ENCODE measurements around the gene NDUFA1. TPM values are rescaled to one million over a fixed set of nuclear protein-coding genes. Genes with fewer than 3 reads are reported as not detected.
"Not testable (repeated sequence)": the region's sequence is repeated elsewhere in the genome, so short reads cannot be mapped to it uniquely, and the experiment has no call there.

NDUFA1 gene
- polyA plus RNA-seq, 3 donors: 69.3 to 161 (median 157) TPM

- H3K27ac ChIP-seq (ENCODE audit: low read depth, low read length): not testable (repeated sequence)
- WGBS, 3 donors: 65 to 74% (median 70%) methylated on average over 16 of the region's 16 CpGs
Observed at GRCh38 chrX:119891961-119892692, 20.5 kb downstream of the NDUFA1 start.

DNA sequence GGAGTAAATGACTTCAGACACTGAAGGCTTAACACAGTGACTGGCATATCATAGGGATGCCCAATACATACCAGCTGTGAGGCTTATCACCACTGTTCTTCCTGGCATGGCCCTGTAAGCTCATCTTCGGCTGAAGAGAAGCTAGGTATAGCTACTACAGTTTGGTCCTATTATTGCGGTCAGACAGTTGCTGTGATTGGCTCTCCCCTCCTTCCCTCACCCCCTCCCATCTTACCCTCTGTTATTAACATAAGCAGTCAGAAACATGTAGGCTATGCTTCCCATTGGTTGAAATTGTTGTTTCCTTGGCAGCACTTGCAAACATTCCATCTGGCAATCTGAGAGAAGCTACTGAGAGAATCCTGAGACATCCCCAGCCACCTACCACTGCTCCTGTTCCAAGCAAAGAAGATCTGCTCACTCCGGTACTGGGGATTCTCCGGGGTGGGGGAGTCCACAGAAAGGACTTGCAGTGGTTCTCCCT, 24.3 kb downstream of the NDUFA1 start, which contains the start of gene AKAP14:
TSS of gene AKAP14 (plus strand) at position 51 of the 484 bp plus-strand sequence. CDS start 7,331 bp downstream, outside the sequence.
- no peak within 1 kb of the TSS for H3K27ac ChIP-seq (ENCODE audit: low read depth, low read length)
- 43 to 69% (median 61%) methylated on average over 4 of the region's 4 CpGs for WGBS, 3 donors

GRCh38 chrX:119899125-119899524, 27.5 kb downstream of the NDUFA1 start:
- H3K27ac ChIP-seq (ENCODE audit: low read depth, low read length): no peak overlapping the region
- WGBS, 3 donors: 20 to 24% (median 22%) methylated on average over 2 of the region's 2 CpGs

DNA sequence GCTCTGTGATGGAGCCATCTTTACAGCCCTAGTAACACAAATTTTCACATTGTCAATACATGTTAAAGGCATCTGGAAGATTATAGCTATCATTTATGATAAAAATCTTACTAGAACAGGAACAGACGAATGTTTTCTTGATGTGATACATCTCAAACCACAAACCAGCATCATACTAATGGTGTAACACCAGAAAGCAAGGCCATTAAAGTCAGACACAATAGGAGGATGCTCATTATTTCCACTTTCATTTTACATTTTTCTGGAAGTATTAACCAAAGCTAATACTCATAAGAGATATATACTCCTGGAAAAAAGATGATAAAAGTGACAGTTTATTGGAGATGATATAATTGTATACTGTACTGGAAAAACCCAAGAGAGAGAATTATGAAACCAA, 29.3 kb downstream of the NDUFA1 start:
- no peak overlapping the region for H3K27ac ChIP-seq (ENCODE audit: low read depth, low read length)
- WGBS, 3 donors: 50 to 82% (median 54%) methylated on average over 1 of the region's 1 CpG

DNA sequence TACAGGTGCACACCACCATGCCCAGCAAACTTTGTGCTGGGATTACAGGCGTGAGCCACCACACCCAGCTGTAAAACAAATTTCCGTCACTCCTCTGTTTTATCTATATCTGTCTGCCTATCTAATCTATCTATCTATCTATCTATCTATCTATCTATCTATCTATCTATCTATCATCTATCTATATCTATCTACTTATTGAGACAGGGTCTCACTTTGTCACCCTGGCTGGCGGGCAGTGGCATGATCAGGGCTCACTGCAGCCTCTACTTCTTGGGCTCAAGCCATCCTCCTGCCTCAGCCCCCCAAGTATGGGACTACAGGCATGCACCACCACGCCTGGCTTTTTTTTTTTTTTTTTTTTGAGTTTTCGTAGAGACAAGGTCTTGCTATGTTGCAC, 44.7 kb downstream of the NDUFA1 start:
- H3K27ac ChIP-seq (ENCODE audit: low read depth, low read length): no peak overlapping the region

DNA sequence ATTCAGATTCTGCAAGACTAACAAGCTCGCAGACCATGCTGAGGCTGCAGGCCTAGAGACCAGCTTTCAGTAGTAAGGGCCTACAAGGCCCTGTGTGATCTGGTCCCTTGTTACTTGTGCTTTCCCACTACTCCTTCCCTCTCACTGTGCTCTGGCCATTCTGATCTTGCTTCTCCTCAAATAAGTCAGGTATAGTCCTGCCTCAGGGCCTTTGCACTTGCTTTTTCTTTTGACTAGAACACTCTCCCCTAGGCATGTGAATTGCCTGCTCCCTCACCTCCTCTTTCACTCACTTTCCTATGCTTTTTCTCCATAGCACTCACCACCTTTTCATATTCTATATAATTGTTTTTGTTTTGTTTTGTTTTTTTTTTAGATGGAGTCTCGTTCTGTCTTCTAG, 46.2 kb downstream of the NDUFA1 start:
- 73 to 100% (median 94%) methylated on average over 2 of the region's 2 CpGs for whole genome bisulfite sequencing, 3 donors
- H3K27ac ChIP-seq (ENCODE audit: low read depth, low read length): no peak overlapping the region

More for the DNA sequence above, 44.7 kb downstream of the NDUFA1 start:
- 84 to 93% (median 88%) methylated on average over 4 to 5 of the region's 5 CpGs for WGBS, 3 donors

DNA sequence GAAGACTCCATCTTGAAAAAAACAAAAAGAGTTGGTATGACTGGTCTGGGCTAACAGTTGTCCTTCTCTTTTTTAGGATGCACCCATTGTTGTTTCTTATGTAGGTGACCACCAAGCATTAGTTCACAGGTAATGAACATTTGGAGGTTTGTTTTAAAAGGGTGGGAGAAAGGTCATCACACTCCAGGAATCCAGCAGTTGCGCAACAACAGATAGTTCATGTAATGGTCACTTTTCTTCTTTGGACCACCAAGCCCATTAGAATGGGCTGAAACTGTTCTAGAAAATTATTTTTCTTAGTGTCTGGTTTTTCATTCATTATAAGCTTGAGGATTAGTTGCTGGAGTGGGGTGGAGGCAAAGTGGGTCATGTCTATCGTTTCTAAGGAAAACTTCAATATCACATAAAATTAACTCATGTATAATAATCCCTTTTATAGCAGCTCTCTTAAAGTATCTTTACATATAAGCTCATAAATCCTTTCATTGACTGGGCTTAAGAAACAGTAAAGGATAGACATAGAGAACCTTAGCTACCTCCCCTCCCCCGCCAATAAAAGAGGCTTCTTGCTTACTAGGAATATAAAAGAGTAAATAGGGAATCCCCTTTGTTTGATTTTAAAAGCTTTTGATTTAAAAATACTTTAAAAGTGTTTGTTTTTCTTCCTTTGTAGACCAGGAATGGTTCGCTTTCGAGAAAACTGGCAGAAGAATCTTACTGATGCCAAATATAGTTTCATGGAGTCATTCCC, 48.4 kb downstream of the NDUFA1 start:
- WGBS, 3 donors: 80 to 94% (median 94%) methylated on average over 5 of the region's 5 CpGs
- no peak overlapping the region for H3K27ac ChIP-seq (ENCODE audit: low read depth, low read length)

- 96 to 100% (median 97%) methylated on average over 7 of the region's 7 CpGs for WGBS, 3 donors
- not testable (repeated sequence) for H3K27ac ChIP-seq (ENCODE audit: low read depth, low read length)
Observed at GRCh38 chrX:119922391-119922790, 50.8 kb downstream of the NDUFA1 start.

Other genes starting within 250 kb of the NDUFA1 start
- gene SEPTIN6, start 178.7 kb upstream of the NDUFA1 start, polyA plus RNA-seq: 10 to 100 TPM in 1 of 3 donors, 1 to 10 TPM in 2; 2.4 to 15.4 (median 7.6) TPM
- under 1 TPM in 2 of 3 donors, not detected in 1; 0.23 to 0.25 TPM for gene SOWAHD, start 113.2 kb upstream of the NDUFA1 start, polyA plus RNA-seq
- 1,000 to 10,000 TPM; 3,763 to 8,807 (median 5,541) TPM for gene RPL39, start 80.2 kb upstream of the NDUFA1 start, polyA plus RNA-seq
- gene UPF3B, start 18.9 kb upstream of the NDUFA1 start, polyA plus RNA-seq: 1 to 10 TPM; 5.5 to 9.0 (median 6.0) TPM
- gene RNF113A, start 99 bp upstream of the NDUFA1 start, polyA plus RNA-seq: 10 to 100 TPM in 1 of 3 donors, 1 to 10 TPM in 2; 7.5 to 18.8 (median 8.8) TPM
- not detected for gene AKAP14, start 24.1 kb downstream of the NDUFA1 start, polyA plus RNA-seq
- 1 to 10 TPM; 2.3 to 5.5 (median 3.5) TPM for gene NKAP, start 71.9 kb downstream of the NDUFA1 start, polyA plus RNA-seq
- gene RHOXF2B, start 205.9 kb downstream of the NDUFA1 start, polyA plus RNA-seq: not detected
- under 1 TPM in 1 of 3 donors, not detected in 2; 0.18 TPM for gene RHOXF1, start 244.1 kb downstream of the NDUFA1 start, polyA plus RNA-seq

All from adipose tissue (tissue), 3 donors.